IMR-90 (cell line): ENCODE data around the gene PSKH1. TPM values are rescaled to one million over a fixed set of nuclear protein-coding genes. Genes with fewer than 3 reads are reported as not detected.

ENCODE experiments used
- ATAC-seq: fragments of 200-7000 bp; cut with Tn5 transposase; 2 replicates; pipeline ENCODE4 v1.9.1; 2020; ENCODE audit warnings: low read depth, mild to moderate bottlenecking, moderate library complexity
- BruUV-seq: library from RNA; stranded (reverse); fragments of 400-500 nt; replicated peaks from 2 replicates; lab custom pipeline; 2021; lab: Mats Ljungman, UMichigan
- CTCF ChIA-PET: fragments of 300-600 bp; formaldehyde crosslinking; extraction: SDS; loops from one replicate; lab custom pipeline; 2021; ENCODE audit warnings: antibody characterized with exemption; lab: Yijun Ruan, JAX
- POLR2A ChIA-PET: fragments of 300-600 bp; sonication (Branson Sonifier 250); formaldehyde crosslinking; loops from one replicate; lab custom pipeline; 2022; ENCODE audit warnings: antibody characterized with exemption; ENCODE audit not compliant: unreplicated experiment; lab: Charles Lee
- DNase-seq: peaks from one replicate; pipeline ENCODE4 v3.0.0; 2013
- H2AFZ ChIP-seq: replicated peaks from 2 replicates; pipeline ENCODE3; 2013; ENCODE audit warnings: low read length, mild to moderate bottlenecking; ENCODE audit not compliant: poor library complexity
- H2AK5ac ChIP-seq: 2 replicates; pipeline ENCODE4 v1.6.1; 2013; ENCODE audit warnings: low read depth, low read length, inconsistent platforms
- H2AK9ac ChIP-seq: replicated peaks from 2 replicates; pipeline ENCODE3; 2013; ENCODE audit warnings: mild to moderate bottlenecking, low read depth, low read length, moderate library complexity; ENCODE audit not compliant: poor library complexity
- H2BK120ac ChIP-seq: 2 replicates; pipeline ENCODE4 v1.6.1; 2013; ENCODE audit warnings: low read depth, low read length, inconsistent platforms
- H2BK15ac ChIP-seq: 3 replicates; pipeline ENCODE4 v1.6.1; 2013; ENCODE audit warnings: low read depth, low read length, inconsistent platforms
- H2BK20ac ChIP-seq: 2 replicates; pipeline ENCODE4 v1.6.1; 2013; ENCODE audit warnings: low read depth, mild to moderate bottlenecking, inconsistent platforms, low read length, moderate library complexity
- H2BK5ac ChIP-seq: 2 replicates; pipeline ENCODE4 v1.6.1; 2013; ENCODE audit warnings: mild to moderate bottlenecking, low read depth, low read length, inconsistent platforms; ENCODE audit not compliant: poor library complexity, severe bottlenecking
- H3K14ac ChIP-seq: replicated peaks from 2 replicates; pipeline ENCODE4 v1.6.1; 2013; ENCODE audit warnings: low read depth, low read length, inconsistent platforms
- H3K18ac ChIP-seq: 2 replicates; pipeline ENCODE4 v1.6.1; 2013; ENCODE audit warnings: low read depth, low read length, control low read depth
- H3K23ac ChIP-seq: 2 replicates; pipeline ENCODE4 v1.6.1; 2013; ENCODE audit warnings: low read depth, low read length, inconsistent platforms
- H3K27ac ChIP-seq: 2 replicates; pipeline ENCODE4 v1.5.1; 2013; ENCODE audit warnings: mild to moderate bottlenecking, control low read depth, low read length; ENCODE audit not compliant: insufficient read depth
- H3K27me3 ChIP-seq: 2 replicates; pipeline ENCODE4 v1.6.1; 2013; ENCODE audit warnings: low read length; ENCODE audit not compliant: control insufficient read depth, insufficient read depth
- H3K36me3 ChIP-seq: 2 replicates; pipeline ENCODE4 v1.6.1; 2013; ENCODE audit warnings: low read length, mixed read lengths; ENCODE audit not compliant: control insufficient read depth, insufficient read depth
- H3K4ac ChIP-seq: 2 replicates; pipeline ENCODE4 v1.6.1; 2013; ENCODE audit warnings: low read depth, low read length, inconsistent platforms
- H3K4me1 ChIP-seq: 2 replicates; pipeline ENCODE4 v1.6.1; 2013; ENCODE audit warnings: low read length, mixed read lengths; ENCODE audit not compliant: control insufficient read depth, insufficient read depth
- H3K4me2 ChIP-seq: 2 replicates; pipeline ENCODE4 v1.6.1; 2013; ENCODE audit warnings: low read depth, mild to moderate bottlenecking, control low read depth, low read length, moderate library complexity
- H3K4me3 ChIP-seq: 2 replicates; pipeline ENCODE4 v1.5.1; 2013; ENCODE audit warnings: low read depth, mild to moderate bottlenecking, control low read depth, low read length, moderate library complexity; ENCODE audit not compliant: insufficient read depth
- H3K56ac ChIP-seq: 2 replicates; pipeline ENCODE4 v1.6.1; 2013; ENCODE audit warnings: low read length, inconsistent platforms; ENCODE audit not compliant: insufficient read depth; ENCODE audit errors: extremely low read depth
- H3K79me1 ChIP-seq, 2 experiments: 2 replicates each; pipeline ENCODE4 v1.6.1; 2013; ENCODE audit warnings: low read length in 2 of 2, inconsistent platforms in 1 of 2, low read depth in 1 of 2
- H3K9ac ChIP-seq: 2 replicates; pipeline ENCODE4 v1.6.1; 2013; ENCODE audit warnings: low read depth, low read length, control low read depth
- H3K9me1 ChIP-seq: 2 replicates; pipeline ENCODE4 v1.6.1; 2013; ENCODE audit warnings: low read length, inconsistent platforms; ENCODE audit not compliant: insufficient read depth
- H3K9me3 ChIP-seq: 2 replicates; pipeline ENCODE4 v1.6.1; 2013; ENCODE audit warnings: low read length; ENCODE audit not compliant: control insufficient read depth, insufficient read depth
- H4K20me1 ChIP-seq: 2 replicates; pipeline ENCODE4 v1.6.1; 2013; ENCODE audit warnings: low read length, inconsistent platforms; ENCODE audit not compliant: insufficient read depth
- H4K5ac ChIP-seq: 2 replicates; pipeline ENCODE4 v1.6.1; 2013; ENCODE audit warnings: mild to moderate bottlenecking, low read depth, low read length, control low read depth
- H4K8ac ChIP-seq, 2 experiments: 2 replicates each; pipeline ENCODE4 v1.6.1; 2013; ENCODE audit warnings: low read depth in 2 of 2, low read length in 2 of 2, control low read depth in 1 of 2, inconsistent platforms in 1 of 2
- H4K91ac ChIP-seq: 2 replicates; pipeline ENCODE4 v1.6.1; 2013; ENCODE audit warnings: low read depth, low read length, inconsistent platforms; ENCODE audit not compliant: insufficient read depth
- BHLHE40 ChIP-seq: fragments of 150-350 bp; IDR thresholded peaks from 2 replicates; pipeline ENCODE4 v1.6.1; 2016; ENCODE audit warnings: mild to moderate bottlenecking, low read depth, low read length
- CEBPB ChIP-seq: IDR thresholded peaks from 2 replicates; pipeline ENCODE4 v1.6.1; 2012; ENCODE audit warnings: low read depth, low read length, improper control_type of control experiment
- CHD1 ChIP-seq: IDR thresholded peaks from 2 replicates; pipeline ENCODE4 v1.6.1; 2012; ENCODE audit warnings: low read depth, low read length, improper control_type of control experiment
- CTCF ChIP-seq: conservative IDR thresholded peaks from 2 replicates; pipeline ENCODE4 v1.5.1; 2012; ENCODE audit warnings: mild to moderate bottlenecking, low read depth, low read length, improper control_type of control experiment
- ELK1 ChIP-seq: fragments of 150-350 bp; IDR thresholded peaks from 2 replicates; pipeline ENCODE4 v1.6.1; 2016; ENCODE audit warnings: low read depth, mild to moderate bottlenecking, low read length, moderate library complexity, borderline replicate concordance
- FOS ChIP-seq: fragments of 150-350 bp; IDR thresholded peaks from 2 replicates; pipeline ENCODE4 v1.6.1; 2016; ENCODE audit warnings: low read depth, low read length
- MAFK ChIP-seq: IDR thresholded peaks from 2 replicates; pipeline ENCODE4 v1.6.1; 2012; ENCODE audit warnings: low read depth, low read length, improper control_type of control experiment
- MAZ ChIP-seq: IDR thresholded peaks from 2 replicates; pipeline ENCODE4 v1.6.1; 2012; ENCODE audit warnings: low read depth, mild to moderate bottlenecking, low read length, improper control_type of control experiment, moderate library complexity, borderline replicate concordance
- MXI1 ChIP-seq: IDR thresholded peaks from 2 replicates; pipeline ENCODE4 v1.6.1; 2012; ENCODE audit warnings: low read depth, mild to moderate bottlenecking, low read length, moderate library complexity, borderline replicate concordance
- NFE2L2 ChIP-seq: fragments of 150-350 bp; IDR thresholded peaks from 2 replicates; pipeline ENCODE4 v1.6.1; 2016; ENCODE audit warnings: low read depth, mild to moderate bottlenecking, low read length
- POLR2A ChIP-seq: IDR thresholded peaks from 2 replicates; pipeline ENCODE4 v1.6.1; 2012; ENCODE audit warnings: mild to moderate bottlenecking, low read depth, low read length
- RAD21 ChIP-seq: IDR thresholded peaks from 2 replicates; pipeline ENCODE4 v1.6.1; 2012; ENCODE audit warnings: low read length, improper control_type of control experiment
- RCOR1 ChIP-seq: IDR thresholded peaks from 2 replicates; pipeline ENCODE4 v1.6.1; 2012; ENCODE audit warnings: mild to moderate bottlenecking, low read length, improper control_type of control experiment; ENCODE audit not compliant: insufficient replicate concordance
- RFX5 ChIP-seq: IDR thresholded peaks from 2 replicates; pipeline ENCODE4 v1.8.0; 2012; ENCODE audit warnings: low read depth, mild to moderate bottlenecking, low read length, moderate library complexity
- SMC3 ChIP-seq: fragments of 150-350 bp; IDR thresholded peaks from 2 replicates; pipeline ENCODE4 v1.6.1; 2016; ENCODE audit warnings: low read depth, mild to moderate bottlenecking, antibody characterized with exemption, low read length, moderate library complexity
- USF2 ChIP-seq: fragments of 150-350 bp; IDR thresholded peaks from 2 replicates; pipeline ENCODE4 v1.6.1; 2017; ENCODE audit warnings: mild to moderate bottlenecking, antibody characterized with exemption, low read length, low read depth
- WGBS, 2 experiments: methylation state at CpG; one replicate each; pipeline versions ENCODE4 v1.1.5 to v1.1.7; 2013; ENCODE audit warnings: missing lambda C conversion rate in 2 of 2; ENCODE audit not compliant: insufficient read length in 1 of 2; ENCODE audit errors: extremely low coverage in 2 of 2; 5-methylcytosine and 5-hydroxymethylcytosine counted together
- dilution Hi-C: fragments of 300-500 bp; cut with HindIII; formaldehyde crosslinking; loops from one replicate; pipeline ENCODE4 v1.14.3; 2018; ENCODE audit warnings: low sequenced_read_pairs; ENCODE audit not compliant: unreplicated experiment
- in situ Hi-C: fragments of 300-500 bp; cut with MboI; formaldehyde crosslinking; loops from 3 replicates; pipeline ENCODE4 v1.14.3; 2019; ENCODE audit warnings: low sequenced_read_pairs, inconsistent platforms, mixed read lengths
- intact Hi-C: fragments of 100-400 bp; cut with micrococcal nuclease; formaldehyde crosslinking; loops from 2 replicates; pipeline ENCODE4 v1.10.0; 2022
- polyA plus RNA-seq, 3 experiments: library from polyadenylated mRNA; depleted of rRNA; stranded (reverse); fragments of >200 nt; gene quantifications; 2 replicates each; pipeline ENCODE4 v1.2.3, GENCODE V29; 2012; ENCODE audit warnings: low replicate concordance in 1 of 3
- total RNA-seq: library from RNA; depleted of rRNA; stranded (reverse); fragments of >200 nt; gene quantifications from 2 replicates; pipeline ENCODE4 v1.2.3, GENCODE V29; 2012

PSKH1 gene
- total and polyA plus RNA-seq, 2 of the 4 experiments (the other 2 are of a cell fraction), result 11.5 to 26.7 TPM

- Histone ChIP-seq H4K91ac (no peak overlapping the region), H2AFZ (no peak overlapping the region), H4K5ac (no peak overlapping the region), H3K9me1 (peaks cover 25% of the 10 kb centered on the region), H3K27me3 (no peaks in the 10 kb centered on the region), H2BK5ac (no peak overlapping the region), H3K79me1 (peaks cover 30 to 77% of the 10 kb centered on the region in 2 experiments), H3K18ac (no peak overlapping the region), H3K4me2 (no peak overlapping the region), H3K14ac (no peak overlapping the region), H2BK20ac (no peak overlapping the region), H3K4ac (no peak overlapping the region), H3K56ac (no peak overlapping the region), H2BK120ac (no peak overlapping the region), H3K36me3 (peaks cover 4% of the 10 kb centered on the region), H2BK15ac (no peak overlapping the region), H2AK9ac (no peak overlapping the region), H4K8ac (no peak overlapping the region), H3K27ac (no peak overlapping the region), H3K9me3 (no peaks in the 10 kb centered on the region), H4K20me1 (peaks cover 43% of the 10 kb centered on the region), H3K9ac (no peak overlapping the region), H3K23ac (no peak overlapping the region), H3K4me1 (peaks cover 9% of the 10 kb centered on the region), H2AK5ac (no peak overlapping the region), H3K4me3 (no peak overlapping the region)
- no peak for ATAC-seq
- POLR2A ChIA-PET, result no interaction called here
- no TSS peak for BruUV-seq
- TF ChIP-seq MAZ (no peak), USF2 (no peak), NFE2L2 (no peak), MAFK (no peak), FOS (no peak), SMC3 (no peak), RFX5 (no peak), RAD21 (no peak), BHLHE40 (no peak), ELK1 (no peak), CTCF (no peak), CEBPB (no peak), POLR2A (no peak), MXI1 (no peak), CHD1 (no peak), RCOR1 (no peak)
- CTCF ChIA-PET, result interaction anchor here (0.8 to 1.0 kb wide), 2 partner anchors 14 to 80 kb away, joined by 3 read pairs; no protein-coding TSS in a partner anchor
- in situ Hi-C loops, result no loop called here
- peak; percentile 47 for DNase-seq
- dilution Hi-C loops, result no loop called here
- WGBS, 2 experiments, result 100% methylated on average over 2 of the region's 3 CpGs; no CpG with 5 or more reads in 1 of the 2 experiments
- intact Hi-C loops, result no loop called here
These were observed 4.2 kb downstream of the PSKH1 start for GRCh38 chr16:67897231-67897630.
